ENCODE data around the gene MFN2.
"Not testable (repeated sequence)": the region's sequence is repeated elsewhere in the genome, so short reads cannot be mapped to it uniquely, and the experiment has no call there.

MFN2 gene

GRCh38 chr1:12001249-12001917 lies 21.1 kb downstream of the MFN2 start:
- no peak for DNase-seq

- DNase-seq: no peak
Measured at GRCh38 chr1:12001996-12002493, 21.8 kb downstream of the MFN2 start.

GRCh38 chr1:12003762-12004161 lies 23.5 kb downstream of the MFN2 start:
- no peak for DNase-seq

- no peak for DNase-seq
Measured at GRCh38 chr1:12005488-12006166, 25.4 kb downstream of the MFN2 start.

GRCh38 chr1:12006167-12006921 lies 26.1 kb downstream of the MFN2 start:
- DNase-seq: no peak

- no peak for DNase-seq
Measured at GRCh38 chr1:12007204-12007603, 27.0 kb downstream of the MFN2 start.

GRCh38 chr1:12008355-12008754 lies 28.1 kb downstream of the MFN2 start:
- DNase-seq: not testable (repeated sequence)

GRCh38 chr1:12009318-12009947 lies 29.2 kb downstream of the MFN2 start:
- no peak for DNase-seq

- DNase-seq: no peak
Measured at GRCh38 chr1:12010746-12011570, 30.7 kb downstream of the MFN2 start.

- no peak for DNase-seq
Measured at GRCh38 chr1:12011998-12012397, 31.8 kb downstream of the MFN2 start.

- DNase-seq: no peak
Measured at GRCh38 chr1:12012560-12013316, 32.5 kb downstream of the MFN2 start.

GRCh38 chr1:12014141-12014991 lies 34.1 kb downstream of the MFN2 start:
- no peak for DNase-seq

GRCh38 chr1:12015001-12015491 lies 34.8 kb downstream of the MFN2 start:
- DNase-seq: no peak

- DNase-seq: no peak
Measured at GRCh38 chr1:12015499-12015898, 35.3 kb downstream of the MFN2 start.

GRCh38 chr1:12016182-12016581 lies 35.9 kb downstream of the MFN2 start:
- no peak for DNase-seq

- DNase-seq: peak; percentile 63
Measured at GRCh38 chr1:12019858-12020509, 39.7 kb downstream of the MFN2 start.

- no peak for DNase-seq
Measured at GRCh38 chr1:12021616-12022015, 41.4 kb downstream of the MFN2 start.

- no peak for DNase-seq
Measured at GRCh38 chr1:12022036-12022435, 41.8 kb downstream of the MFN2 start.

GRCh38 chr1:12026586-12026985 lies 46.3 kb downstream of the MFN2 start:
- no peak for DNase-seq

GRCh38 chr1:12028248-12028647 lies 48.0 kb downstream of the MFN2 start:
- DNase-seq: no peak

All from SIG-M5 (cell line).